HG03060 (cell line): ENCODE results near the gene EFS.

ENCODE experiments used
- ATAC-seq: cut with Tn5 transposase; IDR thresholded peaks from one replicate; pipeline ENCODE4 v1.9.1; 2021; ENCODE audit warnings: low read depth, moderate number of reproducible peaks; ENCODE audit not compliant: unreplicated experiment

Gene EFS

GRCh38 chr14:23360496-23360895 lies 4.5 kb downstream of the EFS start:
- no peak for ATAC-seq

- ATAC-seq: no peak
Measured at GRCh38 chr14:23359722-23360447, 5.1 kb downstream of the EFS start.

GRCh38 chr14:23359167-23359626 lies 5.8 kb downstream of the EFS start:
- ATAC-seq: no peak

GRCh38 chr14:23358553-23359166 lies 6.3 kb downstream of the EFS start:
- no peak for ATAC-seq

GRCh38 chr14:23358042-23358441 lies 6.9 kb downstream of the EFS start:
- ATAC-seq: no peak

GRCh38 chr14:23357261-23357660 lies 7.7 kb downstream of the EFS start:
- no peak for ATAC-seq

GRCh38 chr14:23356662-23357061 lies 8.3 kb downstream of the EFS start:
- ATAC-seq: no peak

- ATAC-seq: no peak
Measured at GRCh38 chr14:23355871-23356435, 9.0 kb downstream of the EFS start.

- ATAC-seq: no peak
Measured at GRCh38 chr14:23354990-23355389, 10.0 kb downstream of the EFS start.

- ATAC-seq: no peak
Measured at GRCh38 chr14:23353433-23353780, 11.6 kb downstream of the EFS start.

GRCh38 chr14:23352506-23353432 lies 12.2 kb downstream of the EFS start, which contains the start of gene SLC22A17:
Gene SLC22A17 (minus strand): TSS chr14:23352887.
- ATAC-seq: no peak

- ATAC-seq: no peak
Measured at GRCh38 chr14:23351681-23352505, 13.1 kb downstream of the EFS start.

- no peak for ATAC-seq
Measured at GRCh38 chr14:23349156-23349845, 15.7 kb downstream of the EFS start.

GRCh38 chr14:23348297-23348655 lies 16.7 kb downstream of the EFS start:
- ATAC-seq: no peak

- ATAC-seq: no peak
Measured at GRCh38 chr14:23347406-23348296, 17.3 kb downstream of the EFS start.

- no peak for ATAC-seq
Measured at GRCh38 chr14:23346693-23347405, 18.1 kb downstream of the EFS start.

GRCh38 chr14:23345987-23346692 lies 18.8 kb downstream of the EFS start:
- no peak for ATAC-seq
